OCI-M2 (cell line): ENCODE results near the gene CSNK1A1.
"Not testable (repeated sequence)": the region's sequence is repeated elsewhere in the genome, so short reads cannot be mapped to it uniquely, and the experiment has no call there.

ENCODE experiments used
- DNase-seq: peaks from one replicate; lab custom pipeline; 2025; ENCODE audit not compliant: unreplicated experiment; lab: John Stamatoyannopoulos, UW

The CSNK1A1 gene

GRCh38 chr5:149492781-149493180 is 58.5 kb downstream of the CSNK1A1 start:
- no peak for DNase-seq

DNA sequence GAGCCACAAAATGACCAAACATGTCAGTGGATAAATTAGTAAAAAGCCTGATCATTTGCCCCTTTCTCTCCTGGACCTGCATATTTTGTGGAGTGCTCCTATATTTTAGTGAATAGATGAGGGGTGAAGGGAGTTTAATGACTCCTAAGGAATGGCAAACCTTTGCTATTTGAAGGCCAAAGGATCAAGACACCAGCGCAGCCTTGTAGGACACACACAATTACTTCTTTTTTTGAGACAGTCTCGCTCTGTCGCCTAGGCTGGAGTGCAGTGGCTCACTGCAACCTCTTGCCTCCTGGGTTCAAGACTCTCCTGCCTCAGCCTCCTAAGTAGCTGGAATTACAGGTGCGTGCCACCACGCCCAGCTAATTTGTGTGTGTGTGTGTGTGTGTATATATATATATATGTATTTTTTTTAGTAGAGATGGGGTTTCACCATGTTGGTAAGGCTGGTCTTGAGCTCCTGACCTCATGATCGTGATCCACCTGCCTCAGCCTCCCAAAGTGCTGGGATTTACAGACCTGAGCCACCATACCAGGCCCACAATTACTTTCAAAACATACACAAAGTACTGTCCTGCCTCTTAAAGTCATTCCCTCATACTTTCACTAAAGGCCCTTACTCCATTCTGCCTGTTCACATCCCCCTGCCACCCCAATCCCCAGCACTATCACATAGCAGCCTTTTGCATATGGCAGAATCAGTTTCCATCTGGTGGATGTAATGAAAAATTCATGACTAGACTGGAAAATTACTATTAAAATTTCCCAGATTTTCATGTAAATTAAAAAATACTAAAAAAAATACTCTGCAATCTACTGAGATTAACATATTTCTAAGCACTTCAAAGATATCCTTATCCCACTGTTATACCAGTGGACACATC is 60.4 kb downstream of the CSNK1A1 start:
- DNase-seq = no peak

DNA sequence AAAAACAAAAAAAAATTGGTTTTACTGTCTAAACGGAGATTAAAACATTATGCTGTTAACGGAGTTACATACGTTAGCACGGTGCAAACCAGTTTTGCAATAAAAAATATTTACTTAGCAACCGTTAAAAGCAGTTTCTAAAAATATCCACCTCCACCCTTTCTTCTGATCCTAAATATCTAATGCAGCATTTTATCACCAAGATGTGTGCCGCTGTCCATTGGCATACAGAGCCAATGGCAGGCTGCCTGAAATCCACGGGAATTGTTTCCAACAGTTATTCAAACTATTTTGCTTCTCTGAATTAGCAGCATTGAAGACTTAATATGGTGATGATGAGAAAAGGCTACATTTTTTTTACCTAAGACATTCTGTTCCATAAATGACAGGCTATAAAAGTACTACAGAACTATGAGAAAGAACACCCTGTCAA is 61.6 kb downstream of the CSNK1A1 start:
- no peak for DNase-seq

- DNase-seq = no peak
Observed at GRCh38 chr5:149488645-149489306, 62.5 kb downstream of the CSNK1A1 start.

DNA sequence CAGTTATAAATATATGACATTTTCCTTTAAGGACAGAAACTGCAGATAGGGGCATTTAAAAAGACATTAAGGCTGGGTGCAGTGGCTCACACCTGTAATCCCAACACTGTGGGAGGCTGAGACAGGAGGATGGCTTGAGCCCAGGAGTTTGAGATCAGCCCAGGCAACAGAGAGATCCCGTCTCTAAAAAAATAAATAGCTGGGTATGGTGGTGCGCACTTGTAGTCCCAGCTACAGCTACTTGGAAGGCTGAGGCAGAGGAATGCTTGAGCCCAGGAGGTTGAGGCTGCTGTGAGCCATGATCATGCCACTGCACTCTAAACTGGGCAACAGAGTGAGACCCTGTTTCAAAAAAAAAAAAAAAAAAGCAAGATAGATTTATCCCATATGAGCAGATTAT is 63.6 kb downstream of the CSNK1A1 start:
- DNase-seq = no peak

DNA sequence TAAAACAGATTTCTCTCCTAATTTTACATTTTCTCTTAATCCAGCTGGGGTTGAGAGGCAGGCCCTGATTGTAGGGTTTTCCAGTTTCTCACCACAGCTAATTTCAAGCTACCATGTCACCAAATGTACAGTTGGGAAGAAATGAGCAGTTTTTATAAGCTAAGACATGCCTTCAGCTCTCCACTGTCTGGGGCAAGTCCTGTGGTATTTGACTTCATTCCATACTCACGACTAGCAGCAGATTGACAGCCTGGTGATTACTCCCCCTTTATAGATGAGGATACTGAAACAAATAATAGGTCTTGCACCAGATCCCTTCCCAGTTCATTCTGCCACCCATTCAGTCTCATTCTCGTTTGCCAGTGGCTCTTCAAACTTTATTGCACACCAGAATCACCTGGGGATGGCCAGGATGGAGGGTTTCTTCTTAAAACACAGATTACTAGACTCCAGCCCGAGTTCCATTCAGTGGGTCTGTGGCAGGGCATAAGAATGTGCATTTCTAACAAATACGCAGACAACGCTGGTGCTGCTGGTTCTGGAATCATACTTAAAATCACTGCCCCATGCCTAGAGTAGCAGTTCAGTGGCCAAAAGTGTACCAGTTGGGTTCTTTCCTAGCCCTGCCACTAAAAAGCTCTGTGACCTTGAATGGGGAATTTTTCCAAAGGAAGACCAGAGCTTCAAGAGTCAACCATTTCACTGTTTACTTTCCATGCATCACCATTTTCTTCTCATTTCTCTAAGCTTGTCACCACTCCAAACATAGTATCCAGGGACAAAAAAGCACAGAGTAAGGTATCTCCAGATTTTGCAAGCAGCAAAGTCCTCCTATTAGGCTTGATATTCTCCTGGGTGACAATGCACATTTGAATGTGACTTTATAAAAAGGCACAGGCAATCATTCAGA is 64.3 kb downstream of the CSNK1A1 start:
- DNase-seq = no peak

GRCh38 chr5:149485655-149486615 is 65.3 kb downstream of the CSNK1A1 start:
- no peak for DNase-seq

GRCh38 chr5:149481485-149481884 is 69.8 kb downstream of the CSNK1A1 start:
- no peak for DNase-seq

DNA sequence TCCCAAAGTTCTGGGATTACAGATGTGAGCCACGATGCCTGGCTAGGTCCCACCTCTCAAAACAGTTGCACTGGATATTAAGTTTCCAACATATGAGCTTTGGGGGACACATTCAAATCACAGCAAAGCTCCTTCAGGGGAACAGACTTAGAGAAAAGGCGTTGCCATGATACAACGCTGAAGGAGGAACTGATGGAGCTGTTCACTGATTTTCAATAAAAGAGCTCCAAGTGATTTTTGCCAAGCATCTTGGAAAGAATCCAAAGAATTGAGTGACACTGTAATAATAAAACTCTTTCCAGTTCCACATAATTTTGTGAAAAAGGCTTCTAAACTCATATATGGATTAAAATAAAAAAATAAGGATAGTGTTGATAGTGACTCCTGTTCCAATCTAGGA is 72.5 kb downstream of the CSNK1A1 start:
- DNase-seq = no peak

DNA sequence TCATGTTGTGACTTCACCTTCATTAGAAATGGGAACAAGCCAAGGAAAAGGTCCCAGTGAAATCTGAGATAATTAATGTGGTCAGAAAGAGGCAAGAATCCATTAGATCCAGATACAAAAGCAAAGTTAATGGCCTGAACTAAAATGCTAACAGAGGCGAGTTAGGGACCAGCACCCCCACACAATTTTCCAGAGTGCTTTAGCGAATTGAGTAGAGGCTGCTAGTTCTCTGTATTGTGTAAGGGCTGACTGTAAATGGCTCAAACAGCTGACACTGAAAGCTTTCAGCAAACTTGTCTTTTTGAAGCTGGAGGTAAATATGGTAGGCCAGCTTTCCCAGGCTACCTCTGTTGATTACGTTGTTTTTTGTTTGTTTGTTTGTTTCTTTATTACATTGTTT is 75.5 kb downstream of the CSNK1A1 start:
- DNase-seq = no peak

GRCh38 chr5:149474198-149474597 is 77.0 kb downstream of the CSNK1A1 start:
- DNase-seq = no peak

GRCh38 chr5:149473441-149473840 is 77.8 kb downstream of the CSNK1A1 start:
- DNase-seq = no peak

- no peak for DNase-seq
Observed at GRCh38 chr5:149472399-149472798, 78.8 kb downstream of the CSNK1A1 start.

DNA sequence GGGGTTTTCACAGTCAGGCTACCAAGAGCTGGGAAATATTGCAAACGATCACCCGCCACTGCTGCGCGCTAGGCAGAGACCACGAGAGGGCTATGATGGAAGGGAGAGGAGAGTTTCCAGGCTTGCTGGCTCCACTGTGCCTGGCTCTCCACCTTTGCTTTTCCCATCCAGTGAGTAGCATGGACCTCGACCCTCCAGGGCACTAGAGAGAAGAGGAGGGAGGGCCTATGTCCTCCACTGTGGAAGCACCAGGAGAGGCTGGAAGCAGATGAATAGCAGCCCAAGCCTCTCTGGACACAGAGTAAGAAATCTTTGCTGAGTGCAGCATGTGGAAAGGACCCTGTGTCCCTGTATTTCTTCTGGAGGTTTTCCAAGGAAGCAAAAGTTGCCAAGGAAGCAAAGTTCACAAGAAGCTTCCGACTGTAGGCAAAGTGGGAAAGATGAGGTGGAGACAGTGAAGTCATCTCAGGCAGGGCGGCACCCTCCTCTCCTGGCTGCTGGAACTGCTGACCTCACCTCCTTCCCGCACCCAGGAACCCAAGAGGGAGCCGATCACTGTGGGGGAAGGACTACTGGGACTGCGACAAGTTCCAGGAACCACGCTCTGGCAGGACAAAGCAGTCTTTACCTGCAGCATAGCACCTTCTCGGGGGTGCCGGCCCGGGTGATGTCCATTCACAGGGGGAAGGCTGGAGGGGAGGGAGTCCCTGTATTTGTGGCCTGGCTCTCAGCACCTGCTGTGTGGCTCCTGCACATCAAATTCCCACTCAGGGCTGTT is 79.6 kb downstream of the CSNK1A1 start:
- DNase-seq = no peak

DNA sequence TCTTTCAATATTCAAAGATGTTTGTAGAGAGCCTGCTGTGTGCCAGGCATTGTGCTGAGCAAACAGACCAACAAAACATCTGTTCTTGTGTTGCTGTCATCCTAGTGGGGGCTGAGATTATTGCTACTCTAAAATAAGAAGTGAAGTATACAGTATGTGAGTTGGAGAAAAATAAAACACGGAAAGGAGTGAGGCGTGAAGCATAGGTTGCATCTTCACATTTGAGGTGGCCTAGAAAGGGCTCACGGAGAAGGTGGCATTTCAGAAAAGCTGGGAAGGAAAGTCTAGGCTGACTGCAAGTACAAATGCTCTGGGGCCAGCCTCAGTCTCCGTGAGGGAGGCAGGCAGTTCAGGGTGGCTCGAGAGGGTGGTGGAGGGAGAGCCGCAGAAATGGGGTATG is 80.3 kb downstream of the CSNK1A1 start:
- no peak for DNase-seq

DNA sequence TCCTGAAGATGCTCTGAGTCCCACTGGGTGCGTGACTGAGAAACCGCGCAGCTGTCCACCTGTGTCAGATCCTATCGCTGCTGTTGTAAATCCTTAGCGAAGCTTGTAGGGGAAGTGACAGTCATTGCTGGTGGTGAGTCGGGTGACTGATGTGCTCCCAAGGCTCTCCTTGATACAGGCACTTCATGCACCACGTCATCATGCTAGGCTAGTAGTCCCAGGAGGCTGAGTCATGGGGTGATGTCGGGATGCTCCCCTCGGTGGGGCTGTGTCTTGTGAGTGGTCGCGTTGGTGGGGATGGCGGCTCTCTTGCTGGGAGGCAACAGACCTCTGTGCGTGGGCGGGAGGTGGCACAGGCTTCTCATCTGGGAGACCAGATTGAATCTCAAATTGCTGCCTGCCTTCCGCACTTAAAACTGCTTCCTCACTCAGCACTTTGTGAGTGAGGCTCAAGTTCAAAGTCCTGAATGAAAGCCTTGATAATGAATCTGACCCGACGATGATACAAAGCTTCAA is 84.7 kb downstream of the CSNK1A1 start:
- DNase-seq = no peak

DNA sequence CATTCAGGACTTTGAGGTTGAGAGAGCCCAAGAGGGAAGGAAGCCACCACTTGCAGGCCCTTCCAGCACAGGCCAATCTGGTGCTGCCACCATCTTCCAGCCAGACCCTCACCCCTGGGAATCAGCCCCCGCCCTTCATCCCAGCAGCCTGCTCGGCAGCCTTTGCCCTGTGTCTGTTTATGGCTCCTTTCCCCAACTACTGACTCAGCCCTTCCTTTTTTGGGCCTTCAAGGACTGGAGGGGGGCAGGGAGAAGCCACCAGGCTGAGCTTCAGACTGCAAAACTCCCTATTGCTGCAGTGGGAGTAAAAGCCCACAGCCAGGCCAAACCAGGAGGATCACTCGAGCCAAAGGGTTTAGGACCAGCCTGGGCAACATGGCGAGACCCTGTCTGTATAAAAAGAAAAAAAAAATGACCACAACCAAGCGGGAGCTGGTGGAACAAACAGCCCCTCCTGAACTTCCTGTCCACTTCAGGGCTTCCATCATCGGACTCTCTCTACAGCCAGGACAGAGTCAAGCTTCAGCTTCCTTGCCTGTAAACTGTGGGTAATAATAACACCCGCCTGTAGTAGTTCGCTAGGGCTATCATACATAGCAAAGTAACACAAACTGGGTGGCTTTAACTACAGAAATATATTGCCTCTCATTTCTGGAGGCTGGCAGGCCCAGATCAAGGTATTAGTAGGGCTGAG is 86.3 kb downstream of the CSNK1A1 start:
- no peak for DNase-seq

GRCh38 chr5:149461907-149462306 is 89.3 kb downstream of the CSNK1A1 start:
- not testable (repeated sequence) for DNase-seq

DNA sequence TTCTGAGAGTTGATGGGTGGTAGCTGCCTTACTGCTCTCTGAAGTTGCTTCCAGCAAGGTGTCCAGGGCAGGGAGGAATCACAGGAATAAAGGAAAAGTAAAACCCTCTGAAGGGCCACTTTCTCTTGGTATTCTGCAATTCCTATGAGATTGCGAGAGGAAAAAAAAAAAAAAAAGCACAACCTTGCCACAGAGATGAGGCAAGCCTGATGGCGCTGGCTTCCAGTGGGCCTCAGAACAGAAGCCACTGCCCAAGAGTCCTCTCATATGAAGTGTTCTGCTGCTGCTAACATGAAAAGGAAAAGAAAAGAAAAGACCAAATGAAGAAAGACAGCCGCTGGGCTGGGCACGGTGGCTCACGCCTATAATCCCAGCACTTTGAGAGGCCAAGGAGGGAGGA is 91.3 kb downstream of the CSNK1A1 start:
- DNase-seq = no peak
